B cell (primary cell): ENCODE results near the gene PLA2G3. TPM values are rescaled to one million over a fixed set of nuclear protein-coding genes. Genes with fewer than 3 reads are reported as not detected.
A peak's percentile ranks its signal among the peaks of the same experiment; 100 is the strongest.

ENCODE experiments used
- ATAC-seq: fragments of 200-7000 bp; cut with Tn5 transposase; one replicate; pipeline ENCODE4 v1.10.0; 2021; ENCODE audit warnings: low read depth, mild to moderate bottlenecking, moderate number of reproducible peaks, moderate library complexity
- CTCF ChIA-PET: fragments of 350-600 bp; sonication (Branson Sonifier 250); formaldehyde crosslinking; loops from one replicate; lab custom pipeline; 2021; ENCODE audit warnings: antibody characterized with exemption, inconsistent platforms; lab: Charles Lee
- POLR2A ChIA-PET: fragments of 350-600 bp; sonication (Branson Sonifier 250); formaldehyde crosslinking; loops from one replicate; lab custom pipeline; 2021; ENCODE audit warnings: antibody characterized with exemption; lab: Charles Lee
- DNase-seq: peaks from one replicate; pipeline ENCODE4 v3.0.0; 2013
- H2AFZ ChIP-seq: 2 replicates; pipeline ENCODE4 v1.6.1; 2012; ENCODE audit warnings: mild to moderate bottlenecking, low read depth, low read length; ENCODE audit not compliant: insufficient read depth, poor library complexity, severe bottlenecking
- H3K27ac ChIP-seq, 2 donors: 1 replicate in 1 of 2; 2 replicates in 1 of 2; pipeline ENCODE4 v1.5.1; 2012 to 2013; ENCODE audit warnings: low read length in 2 of 2, mild to moderate bottlenecking in 2 of 2, moderate library complexity in 1 of 2
- H3K27me3 ChIP-seq, 4 experiments: fragments of 200-600 bp in 1 of 4; sonication (generic) in 1 of 4; replicated peaks in 1 of 4; 1 replicate in 2 of 4; 2 replicates in 2 of 4; pipeline versions ENCODE4 v1.6.1 to v1.7.0; 2013 to 2016; ENCODE audit warnings: low read length in 3 of 4, mild to moderate bottlenecking in 2 of 4, mixed read lengths in 1 of 4, moderate library complexity in 1 of 4; ENCODE audit not compliant: insufficient read depth in 4 of 4, control insufficient read depth in 3 of 4; ENCODE audit errors: control extremely low read depth in 1 of 4
- H3K36me3 ChIP-seq, 2 experiments: replicated peaks in 1 of 2; 1 replicate in 1 of 2; 2 replicates in 1 of 2; pipeline versions ENCODE4 v1.6.1 to v1.7.1; 2013; ENCODE audit warnings: low read length in 1 of 2; ENCODE audit not compliant: insufficient read depth in 2 of 2, control insufficient read depth in 1 of 2; ENCODE audit errors: control extremely low read depth in 1 of 2, extremely low read depth in 1 of 2
- H3K4me1 ChIP-seq, 2 donors: fragments of 200-600 bp in 1 of 2; sonication (generic) in 1 of 2; 1 replicate in 1 of 2; 2 replicates in 1 of 2; pipeline versions ENCODE4 v1.5.1 to v1.6.1; 2013 to 2017; ENCODE audit warnings: low read length in 2 of 2; ENCODE audit not compliant: control insufficient read depth in 2 of 2, insufficient read depth in 2 of 2
- H3K4me2 ChIP-seq: replicated peaks from 2 replicates; pipeline ENCODE3; 2012; ENCODE audit warnings: mild to moderate bottlenecking, low read depth, low read length; ENCODE audit not compliant: poor library complexity, severe bottlenecking
- H3K4me3 ChIP-seq, 5 experiments: fragments of 200-600 bp in 1 of 5; sonication (generic) in 1 of 5; 1 replicate in 3 of 5; 2 replicates in 2 of 5; pipeline versions ENCODE4 v1.5.1 to v1.7.0; 2011 to 2016; ENCODE audit warnings: low read length in 4 of 5, mild to moderate bottlenecking in 4 of 5, low read depth in 2 of 5, control low read depth in 1 of 5, moderate library complexity in 1 of 5; ENCODE audit not compliant: insufficient read depth in 1 of 5; ENCODE audit errors: control extremely low read depth in 1 of 5, extremely low read depth in 1 of 5
- H3K79me2 ChIP-seq: fragments of 200-600 bp; sonication (generic); one replicate; pipeline ENCODE4 v1.6.0; 2016; ENCODE audit warnings: low read length; ENCODE audit not compliant: control insufficient read depth, insufficient read depth
- H3K9ac ChIP-seq: fragments of 200-600 bp; sonication (generic); 2 replicates; pipeline ENCODE4 v1.6.1; 2017; ENCODE audit warnings: mild to moderate bottlenecking, low read length, moderate library complexity
- H3K9me3 ChIP-seq, 3 donors: one replicate each; pipeline versions ENCODE4 v1.6.1 to v1.7.1; 2013; ENCODE audit warnings: low read length in 2 of 3; ENCODE audit not compliant: control insufficient read depth in 2 of 3, insufficient read depth in 1 of 3; ENCODE audit errors: control extremely low read depth in 1 of 3
- H4K20me1 ChIP-seq: 2 replicates; pipeline ENCODE4 v1.6.0; 2012; ENCODE audit warnings: mild to moderate bottlenecking, low read length; ENCODE audit not compliant: insufficient read depth, control insufficient read depth, poor library complexity, severe bottlenecking
- H3K27ac Mint-ChIP-seq: one replicate; pipeline ENCODE4 v1.8.0; 2021; ENCODE audit warnings: mixed read lengths
- H3K27me3 Mint-ChIP-seq: one replicate; pipeline ENCODE4 v1.8.0; 2021; ENCODE audit warnings: mixed read lengths
- H3K4me1 Mint-ChIP-seq: one replicate; pipeline ENCODE4 v1.8.0; 2021; ENCODE audit warnings: mixed read lengths
- H3K4me3 Mint-ChIP-seq: one replicate; pipeline ENCODE4 v1.8.0; 2021; ENCODE audit warnings: mixed read lengths
- H3K9me3 Mint-ChIP-seq: one replicate; pipeline ENCODE4 v1.8.0; 2022; ENCODE audit warnings: mixed read lengths; ENCODE audit not compliant: insufficient read depth
- EZH2 ChIP-seq: IDR thresholded peaks from 2 replicates; pipeline ENCODE4 v1.6.1; 2012; ENCODE audit warnings: borderline replicate concordance, low read depth, mild to moderate bottlenecking, moderate library complexity, low read length; ENCODE audit not compliant: insufficient read depth, poor library complexity, severe bottlenecking
- whole genome bisulfite sequencing: methylation state at CpG from one replicate; pipeline ENCODE4 v1.1.5; 2013; ENCODE audit warnings: missing lambda C conversion rate; ENCODE audit not compliant: insufficient coverage; 5-methylcytosine and 5-hydroxymethylcytosine counted together
- intact Hi-C: fragments of 100-400 bp; cut with micrococcal nuclease; formaldehyde crosslinking; loops from one replicate; pipeline ENCODE4 v1.10.0; 2022
- polyA plus RNA-seq: library from polyadenylated mRNA; depleted of rRNA; stranded (reverse); fragments of >200 nt; gene quantifications from 2 replicates; pipeline ENCODE4 v1.2.3, GENCODE V29; 2012
- total RNA-seq, 2 donors: library from RNA; stranded (reverse); fragments of 120-200 nt in 1 of 2; gene quantifications; 1 replicate in 1 of 2; 2 replicates in 1 of 2; pipeline versions ENCODE4 v1.2.3 to v1.2.4, GENCODE V29; 2013 to 2022
- TF ChIP-seq, protein P1 (sequence below): fragments of 200-600 bp; IDR thresholded peaks from one replicate; pipeline ENCODE4 v1.8.0; 2022; ENCODE audit warnings: antibody characterized with exemption, mild to moderate bottlenecking

The PLA2G3 gene
- total and polyA plus RNA-seq, 2 donors (not counting 1 experiment from before 2014, with no cell fraction given) = not detected

DNA sequence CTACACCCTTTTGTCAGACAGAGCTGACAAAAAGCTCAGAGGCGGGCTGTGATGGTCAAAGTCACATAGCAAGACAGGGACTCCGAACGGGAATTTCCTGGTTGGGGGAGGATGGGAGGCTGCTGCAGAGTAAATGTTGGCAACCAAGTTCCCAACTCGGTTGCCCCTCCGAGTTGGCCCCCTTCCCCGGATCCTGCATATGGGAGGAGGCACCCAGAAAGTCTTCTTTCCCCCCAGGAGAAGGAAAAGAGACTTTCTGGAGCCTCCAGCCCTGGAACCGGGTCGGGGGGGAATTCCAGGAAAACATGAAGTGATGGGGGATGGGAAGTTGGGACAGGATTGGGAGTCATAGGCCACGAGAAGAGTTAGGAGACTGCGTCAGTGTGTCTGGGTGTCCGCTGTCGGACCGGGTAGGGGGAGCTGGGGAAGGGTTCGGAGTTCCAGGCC lies 33.6 kb downstream of the PLA2G3 start:
- no peak for ATAC-seq
- peaks cover 16 to 17% of the 10 kb centered on the region in 2 donors for H3K4me1 ChIP-seq
- H3K27ac Mint-ChIP-seq = peak overlapping the region; percentile 53

More for the DNA sequence above, 33.6 kb downstream of the PLA2G3 start:
- H3K9ac ChIP-seq = peak overlapping the region; percentile 90
- POLR2A ChIA-PET = interaction anchor here (0.7 to 1.0 kb wide), 3 partner anchors 12 to 292 kb away, joined by 3 to 6 read pairs (median 3); no protein-coding TSS in a partner anchor
- H3K9me3 ChIP-seq = no peaks in the 10 kb centered on the region
- H4K20me1 ChIP-seq = no peaks in the 10 kb centered on the region
- CTCF ChIA-PET = interaction anchor here (1.0 to 2.9 kb wide), 4 partner anchors 14 to 23 kb away, joined by 3 to 14 read pairs (median 6); no protein-coding TSS in a partner anchor
- H3K27me3 ChIP-seq = no peaks in the 10 kb centered on the region
- DNase-seq = no peak
- H3K4me2 ChIP-seq = peak overlapping the region; percentile 99
- H3K9me3 Mint-ChIP-seq = no peaks in the 10 kb centered on the region
- no peaks in the 10 kb centered on the region for H3K79me2 ChIP-seq
- peak overlapping the region; percentile 96 for H2AFZ ChIP-seq
- no peaks in the 10 kb centered on the region for H3K27me3 Mint-ChIP-seq
- 96% methylated on average over 13 of the region's 14 CpGs for WGBS
- H3K36me3 ChIP-seq = no peaks in the 10 kb centered on the region
- intact Hi-C loops = loop anchor here (1.0 to 2.0 kb wide), 5 partner anchors 22 to 137 kb away; partner anchors contain the start of genes LIMK2, RNF185 and TUG1
- peak overlapping the region; percentile 96 for H3K4me3 Mint-ChIP-seq
- TF ChIP-seq, protein P1, sequence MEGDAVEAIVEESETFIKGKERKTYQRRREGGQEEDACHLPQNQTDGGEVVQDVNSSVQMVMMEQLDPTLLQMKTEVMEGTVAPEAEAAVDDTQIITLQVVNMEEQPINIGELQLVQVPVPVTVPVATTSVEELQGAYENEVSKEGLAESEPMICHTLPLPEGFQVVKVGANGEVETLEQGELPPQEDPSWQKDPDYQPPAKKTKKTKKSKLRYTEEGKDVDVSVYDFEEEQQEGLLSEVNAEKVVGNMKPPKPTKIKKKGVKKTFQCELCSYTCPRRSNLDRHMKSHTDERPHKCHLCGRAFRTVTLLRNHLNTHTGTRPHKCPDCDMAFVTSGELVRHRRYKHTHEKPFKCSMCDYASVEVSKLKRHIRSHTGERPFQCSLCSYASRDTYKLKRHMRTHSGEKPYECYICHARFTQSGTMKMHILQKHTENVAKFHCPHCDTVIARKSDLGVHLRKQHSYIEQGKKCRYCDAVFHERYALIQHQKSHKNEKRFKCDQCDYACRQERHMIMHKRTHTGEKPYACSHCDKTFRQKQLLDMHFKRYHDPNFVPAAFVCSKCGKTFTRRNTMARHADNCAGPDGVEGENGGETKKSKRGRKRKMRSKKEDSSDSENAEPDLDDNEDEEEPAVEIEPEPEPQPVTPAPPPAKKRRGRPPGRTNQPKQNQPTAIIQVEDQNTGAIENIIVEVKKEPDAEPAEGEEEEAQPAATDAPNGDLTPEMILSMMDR = no peak
- TF ChIP-seq EZH2 = no peak
- peak overlapping the region in 4 of 5 experiments; percentile 69 to 91 (median 76) for H3K4me3 ChIP-seq
- peak overlapping the region in 1 of 2 donors; percentile 56 for H3K27ac ChIP-seq
- peaks cover 22% of the 10 kb centered on the region for H3K4me1 Mint-ChIP-seq
